HepG2 (cell line): ENCODE data around the gene SMPD3. TPM values are rescaled to one million over a fixed set of nuclear protein-coding genes. Genes with fewer than 3 reads are reported as not detected.

Experiments
- FOXO1 ChIP-seq: sonication (generic); formaldehyde crosslinking; IDR thresholded peaks from 2 replicates; pipeline ENCODE4 v1.4.0; 2020; ENCODE audit warnings: missing genetic modification reagents
- GFI1 ChIP-seq: sonication (generic); formaldehyde crosslinking; IDR thresholded peaks from 2 replicates; pipeline ENCODE4 v1.5.0; 2020; ENCODE audit warnings: missing genetic modification reagents, mild to moderate bottlenecking, borderline replicate concordance
- HMGA1 ChIP-seq: sonication (generic); formaldehyde crosslinking; conservative IDR thresholded peaks from 2 replicates; pipeline ENCODE4 v1.4.0; 2020; ENCODE audit warnings: missing genetic modification reagents
- HOXA5 ChIP-seq: sonication (generic); formaldehyde crosslinking; IDR thresholded peaks from 2 replicates; pipeline ENCODE4 v1.4.0; 2020; ENCODE audit warnings: missing genetic modification reagents
- SATB2 ChIP-seq: sonication (generic); formaldehyde crosslinking; IDR thresholded peaks from 2 replicates; pipeline ENCODE4 v1.5.0; 2020; ENCODE audit warnings: missing genetic modification reagents
- SIN3B ChIP-seq: fragments of 150-350 bp; IDR thresholded peaks from 2 replicates; pipeline ENCODE4 v1.6.1; 2014; ENCODE audit warnings: low read length
- SP4 ChIP-seq: sonication (generic); formaldehyde crosslinking; IDR thresholded peaks from 2 replicates; pipeline ENCODE4 v1.8.1; 2023; ENCODE audit warnings: mild to moderate bottlenecking, missing genetic modification reagents
- SRSF1 ChIP-seq: fragments of 200-400 bp; formaldehyde crosslinking; optimal IDR thresholded peaks from 2 replicates; pipeline ENCODE3; 2017; ENCODE audit warnings: mild to moderate bottlenecking, low read depth, low read length, moderate library complexity
- ZNF20 ChIP-seq: sonication (generic); formaldehyde crosslinking; IDR thresholded peaks from 2 replicates; pipeline ENCODE4 v1.4.0; 2020; ENCODE audit warnings: mild to moderate bottlenecking, moderate library complexity, missing genetic modification reagents
- ZNF790 ChIP-seq: sonication (generic); formaldehyde crosslinking; IDR thresholded peaks from 2 replicates; pipeline ENCODE4 v1.8.0; 2022; ENCODE audit warnings: missing genetic modification reagents, mild to moderate bottlenecking, borderline replicate concordance
- ZNF891 ChIP-seq: sonication (generic); formaldehyde crosslinking; IDR thresholded peaks from 2 replicates; pipeline ENCODE4 v1.5.0; 2020; ENCODE audit warnings: mild to moderate bottlenecking, missing genetic modification reagents
- polyA plus RNA-seq, 8 experiments: library from polyadenylated mRNA; depleted of rRNA in 3 of 8; stranded (reverse) in 7 of 8; unstranded in 1 of 8; fragments of >200 nt; fragmentation: Illumina TruSeq in 4 of 8; extraction: Trizol in 4 of 8; gene quantifications; 2 replicates each; pipeline versions ENCODE4 v1.2.1 to v1.2.3, GENCODE V29; 2011 to 2016; ENCODE audit warnings: low read depth in 4 of 8, missing spikeins in 1 of 8, mixed read lengths in 1 of 8; ENCODE audit not compliant: insufficient read depth in 1 of 8
- total RNA-seq, 5 experiments: library from RNA; depleted of rRNA; stranded (reverse); fragments of >200 nt; fragmentation: Illumina TruSeq; extraction: Trizol; gene quantifications; 2 replicates each; pipeline ENCODE4 v1.2.3, GENCODE V29; 2016; ENCODE audit warnings: low read depth in 1 of 5
- TF ChIP-seq, protein P1 (sequence below): sonication (generic); formaldehyde crosslinking; IDR thresholded peaks from 2 replicates; pipeline ENCODE4 v1.4.0; 2020; ENCODE audit warnings: missing genetic modification reagents
- TF ChIP-seq, protein P2 (sequence below): sonication (generic); formaldehyde crosslinking; IDR thresholded peaks from 2 replicates; pipeline ENCODE4 v1.4.0; 2020; ENCODE audit warnings: mild to moderate bottlenecking, missing genetic modification reagents, borderline replicate concordance
- TF ChIP-seq, protein P3 (sequence below): sonication (generic); formaldehyde crosslinking; IDR thresholded peaks from 2 replicates; pipeline ENCODE4 v1.4.0; 2020; ENCODE audit warnings: missing genetic modification reagents
- TF ChIP-seq, protein P4 (sequence below): sonication (generic); formaldehyde crosslinking; IDR thresholded peaks from 2 replicates; pipeline ENCODE4 v1.8.0; 2022; ENCODE audit warnings: mild to moderate bottlenecking, missing genetic modification reagents, moderate library complexity
- TF ChIP-seq, protein P5 (sequence below): sonication (generic); formaldehyde crosslinking; IDR thresholded peaks from 2 replicates; pipeline ENCODE4 v1.4.0; 2020; ENCODE audit warnings: mild to moderate bottlenecking, missing genetic modification reagents

Gene SMPD3
- total and polyA plus RNA-seq, 2 of the 13 experiments (the other 11 are each of a cell fraction or from before 2014, with no cell fraction given): 0.07 to 0.32 TPM

DNA sequence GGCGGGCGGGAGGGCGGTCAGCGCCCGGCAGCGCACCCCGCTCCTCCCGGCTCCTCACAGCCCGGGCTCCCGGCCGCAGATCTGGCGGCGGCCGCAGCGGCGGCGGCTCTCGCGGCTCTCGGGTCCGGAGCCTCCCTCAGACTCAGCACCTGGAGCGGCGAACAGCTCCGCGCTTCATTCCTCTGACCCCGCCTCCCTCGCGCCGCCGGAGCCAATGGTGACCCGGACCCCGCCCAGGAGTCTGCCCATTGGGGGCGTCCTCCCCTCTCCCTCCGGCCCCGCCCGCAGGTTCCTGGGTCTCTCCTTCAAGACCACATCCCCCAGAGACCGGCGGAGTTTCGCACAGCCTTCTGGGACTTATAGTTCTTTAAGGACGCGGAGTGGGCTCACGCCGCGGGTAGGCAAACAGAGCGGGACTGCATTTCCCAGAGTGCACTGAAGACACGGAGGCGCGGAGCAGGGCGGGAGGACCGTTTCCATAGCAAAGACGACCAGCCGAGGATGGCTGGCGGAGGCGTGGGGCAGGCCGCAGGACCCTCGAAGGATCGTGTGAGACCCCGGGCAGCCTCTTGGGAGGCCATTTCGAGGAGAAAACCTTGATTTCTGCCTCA is at the start of gene SMPD3 (continued):
- TF ChIP-seq, protein P1, sequence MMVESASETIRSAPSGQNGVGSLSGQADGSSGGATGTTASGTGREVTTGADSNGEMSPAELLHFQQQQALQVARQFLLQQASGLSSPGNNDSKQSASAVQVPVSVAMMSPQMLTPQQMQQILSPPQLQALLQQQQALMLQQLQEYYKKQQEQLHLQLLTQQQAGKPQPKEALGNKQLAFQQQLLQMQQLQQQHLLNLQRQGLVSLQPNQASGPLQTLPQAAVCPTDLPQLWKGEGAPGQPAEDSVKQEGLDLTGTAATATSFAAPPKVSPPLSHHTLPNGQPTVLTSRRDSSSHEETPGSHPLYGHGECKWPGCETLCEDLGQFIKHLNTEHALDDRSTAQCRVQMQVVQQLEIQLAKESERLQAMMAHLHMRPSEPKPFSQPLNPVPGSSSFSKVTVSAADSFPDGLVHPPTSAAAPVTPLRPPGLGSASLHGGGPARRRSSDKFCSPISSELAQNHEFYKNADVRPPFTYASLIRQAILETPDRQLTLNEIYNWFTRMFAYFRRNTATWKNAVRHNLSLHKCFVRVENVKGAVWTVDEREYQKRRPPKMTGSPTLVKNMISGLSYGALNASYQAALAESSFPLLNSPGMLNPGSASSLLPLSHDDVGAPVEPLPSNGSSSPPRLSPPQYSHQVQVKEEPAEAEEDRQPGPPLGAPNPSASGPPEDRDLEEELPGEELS (CRISPR knock-in tag): 0 out of 2 replicates have a peak, but pooled peaks have one; percentile 44
- TF ChIP-seq SP4 (CRISPR knock-in tag) (peak; percentile 97), ZNF790 (peak; percentile 88; the same call in 1 of the 2 replicates), ZNF891 (CRISPR knock-in tag) (peak; percentile 19; the same call in 1 of the 2 replicates), HOXA5 (CRISPR knock-in tag) (peak; percentile 99), HMGA1 (CRISPR knock-in tag) (no peak), SATB2 (CRISPR knock-in tag) (peak; percentile 82; the same call in 1 of the 2 replicates), GFI1 (CRISPR knock-in tag) (no peak), SIN3B (no peak), ZNF20 (no peak), FOXO1 (CRISPR knock-in tag) (peak; percentile 60; the same call in 1 of the 2 replicates), SRSF1 (peak; percentile 83)
- TF ChIP-seq, protein P2, sequence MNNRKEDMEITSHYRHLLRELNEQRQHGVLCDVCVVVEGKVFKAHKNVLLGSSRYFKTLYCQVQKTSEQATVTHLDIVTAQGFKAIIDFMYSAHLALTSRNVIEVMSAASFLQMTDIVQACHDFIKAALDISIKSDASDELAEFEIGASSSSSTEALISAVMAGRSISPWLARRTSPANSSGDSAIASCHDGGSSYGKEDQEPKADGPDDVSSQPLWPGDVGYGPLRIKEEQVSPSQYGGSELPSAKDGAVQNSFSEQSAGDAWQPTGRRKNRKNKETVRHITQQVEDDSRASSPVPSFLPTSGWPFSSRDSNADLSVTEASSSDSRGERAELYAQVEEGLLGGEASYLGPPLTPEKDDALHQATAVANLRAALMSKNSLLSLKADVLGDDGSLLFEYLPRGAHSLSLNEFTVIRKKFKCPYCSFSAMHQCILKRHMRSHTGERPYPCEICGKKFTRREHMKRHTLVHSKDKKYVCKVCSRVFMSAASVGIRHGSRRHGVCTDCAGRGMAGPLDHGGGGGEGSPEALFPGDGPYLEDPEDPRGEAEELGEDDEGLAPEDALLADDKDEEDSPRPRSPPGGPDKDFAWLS (CRISPR knock-in tag): no peak
- TF ChIP-seq, protein P3, sequence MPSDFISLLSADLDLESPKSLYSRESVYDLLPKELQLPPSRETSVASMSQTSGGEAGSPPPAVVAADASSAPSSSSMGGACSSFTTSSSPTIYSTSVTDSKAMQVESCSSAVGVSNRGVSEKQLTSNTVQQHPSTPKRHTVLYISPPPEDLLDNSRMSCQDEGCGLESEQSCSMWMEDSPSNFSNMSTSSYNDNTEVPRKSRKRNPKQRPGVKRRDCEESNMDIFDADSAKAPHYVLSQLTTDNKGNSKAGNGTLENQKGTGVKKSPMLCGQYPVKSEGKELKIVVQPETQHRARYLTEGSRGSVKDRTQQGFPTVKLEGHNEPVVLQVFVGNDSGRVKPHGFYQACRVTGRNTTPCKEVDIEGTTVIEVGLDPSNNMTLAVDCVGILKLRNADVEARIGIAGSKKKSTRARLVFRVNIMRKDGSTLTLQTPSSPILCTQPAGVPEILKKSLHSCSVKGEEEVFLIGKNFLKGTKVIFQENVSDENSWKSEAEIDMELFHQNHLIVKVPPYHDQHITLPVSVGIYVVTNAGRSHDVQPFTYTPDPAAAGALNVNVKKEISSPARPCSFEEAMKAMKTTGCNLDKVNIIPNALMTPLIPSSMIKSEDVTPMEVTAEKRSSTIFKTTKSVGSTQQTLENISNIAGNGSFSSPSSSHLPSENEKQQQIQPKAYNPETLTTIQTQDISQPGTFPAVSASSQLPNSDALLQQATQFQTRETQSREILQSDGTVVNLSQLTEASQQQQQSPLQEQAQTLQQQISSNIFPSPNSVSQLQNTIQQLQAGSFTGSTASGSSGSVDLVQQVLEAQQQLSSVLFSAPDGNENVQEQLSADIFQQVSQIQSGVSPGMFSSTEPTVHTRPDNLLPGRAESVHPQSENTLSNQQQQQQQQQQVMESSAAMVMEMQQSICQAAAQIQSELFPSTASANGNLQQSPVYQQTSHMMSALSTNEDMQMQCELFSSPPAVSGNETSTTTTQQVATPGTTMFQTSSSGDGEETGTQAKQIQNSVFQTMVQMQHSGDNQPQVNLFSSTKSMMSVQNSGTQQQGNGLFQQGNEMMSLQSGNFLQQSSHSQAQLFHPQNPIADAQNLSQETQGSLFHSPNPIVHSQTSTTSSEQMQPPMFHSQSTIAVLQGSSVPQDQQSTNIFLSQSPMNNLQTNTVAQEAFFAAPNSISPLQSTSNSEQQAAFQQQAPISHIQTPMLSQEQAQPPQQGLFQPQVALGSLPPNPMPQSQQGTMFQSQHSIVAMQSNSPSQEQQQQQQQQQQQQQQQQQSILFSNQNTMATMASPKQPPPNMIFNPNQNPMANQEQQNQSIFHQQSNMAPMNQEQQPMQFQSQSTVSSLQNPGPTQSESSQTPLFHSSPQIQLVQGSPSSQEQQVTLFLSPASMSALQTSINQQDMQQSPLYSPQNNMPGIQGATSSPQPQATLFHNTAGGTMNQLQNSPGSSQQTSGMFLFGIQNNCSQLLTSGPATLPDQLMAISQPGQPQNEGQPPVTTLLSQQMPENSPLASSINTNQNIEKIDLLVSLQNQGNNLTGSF (CRISPR knock-in tag): peak; percentile 82; the same call in 1 of the 2 replicates
- TF ChIP-seq, protein P4, sequence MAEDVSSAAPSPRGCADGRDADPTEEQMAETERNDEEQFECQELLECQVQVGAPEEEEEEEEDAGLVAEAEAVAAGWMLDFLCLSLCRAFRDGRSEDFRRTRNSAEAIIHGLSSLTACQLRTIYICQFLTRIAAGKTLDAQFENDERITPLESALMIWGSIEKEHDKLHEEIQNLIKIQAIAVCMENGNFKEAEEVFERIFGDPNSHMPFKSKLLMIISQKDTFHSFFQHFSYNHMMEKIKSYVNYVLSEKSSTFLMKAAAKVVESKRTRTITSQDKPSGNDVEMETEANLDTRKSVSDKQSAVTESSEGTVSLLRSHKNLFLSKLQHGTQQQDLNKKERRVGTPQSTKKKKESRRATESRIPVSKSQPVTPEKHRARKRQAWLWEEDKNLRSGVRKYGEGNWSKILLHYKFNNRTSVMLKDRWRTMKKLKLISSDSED: no peak
- TF ChIP-seq, protein P5, sequence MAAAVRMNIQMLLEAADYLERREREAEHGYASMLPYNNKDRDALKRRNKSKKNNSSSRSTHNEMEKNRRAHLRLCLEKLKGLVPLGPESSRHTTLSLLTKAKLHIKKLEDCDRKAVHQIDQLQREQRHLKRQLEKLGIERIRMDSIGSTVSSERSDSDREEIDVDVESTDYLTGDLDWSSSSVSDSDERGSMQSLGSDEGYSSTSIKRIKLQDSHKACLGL (CRISPR knock-in tag): peak; percentile 80
